Measurements from ENCODE around the gene FOSB.

FOSB gene

GRCh38 chr19:45437328-45437727 is 30.5 kb upstream of the FOSB start:
- no peak overlapping the region for H3K4me3 ChIP-seq (ENCODE audit: low read length)
- TF ChIP-seq EZH2phosphoT487 (IDR thresholded peaks at IDR 0.05; ENCODE audit: low read depth) = no peak
- TF ChIP-seq, protein P1, sequence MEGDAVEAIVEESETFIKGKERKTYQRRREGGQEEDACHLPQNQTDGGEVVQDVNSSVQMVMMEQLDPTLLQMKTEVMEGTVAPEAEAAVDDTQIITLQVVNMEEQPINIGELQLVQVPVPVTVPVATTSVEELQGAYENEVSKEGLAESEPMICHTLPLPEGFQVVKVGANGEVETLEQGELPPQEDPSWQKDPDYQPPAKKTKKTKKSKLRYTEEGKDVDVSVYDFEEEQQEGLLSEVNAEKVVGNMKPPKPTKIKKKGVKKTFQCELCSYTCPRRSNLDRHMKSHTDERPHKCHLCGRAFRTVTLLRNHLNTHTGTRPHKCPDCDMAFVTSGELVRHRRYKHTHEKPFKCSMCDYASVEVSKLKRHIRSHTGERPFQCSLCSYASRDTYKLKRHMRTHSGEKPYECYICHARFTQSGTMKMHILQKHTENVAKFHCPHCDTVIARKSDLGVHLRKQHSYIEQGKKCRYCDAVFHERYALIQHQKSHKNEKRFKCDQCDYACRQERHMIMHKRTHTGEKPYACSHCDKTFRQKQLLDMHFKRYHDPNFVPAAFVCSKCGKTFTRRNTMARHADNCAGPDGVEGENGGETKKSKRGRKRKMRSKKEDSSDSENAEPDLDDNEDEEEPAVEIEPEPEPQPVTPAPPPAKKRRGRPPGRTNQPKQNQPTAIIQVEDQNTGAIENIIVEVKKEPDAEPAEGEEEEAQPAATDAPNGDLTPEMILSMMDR (IDR thresholded peaks at IDR 0.05; ENCODE audit: low read depth, low read length) = no peak
- no peaks in the 10 kb centered on the region for H3K9me3 ChIP-seq (ENCODE audit: insufficient read depth, low read length)
- H4K20me1 ChIP-seq (ENCODE audit: insufficient read depth, low read length) = no peaks in the 10 kb centered on the region
- H3K4me1 ChIP-seq (ENCODE audit: low read length) = peaks cover 10% of the 10 kb centered on the region
- H3K4me2 ChIP-seq (ENCODE audit: low read length) = no peak overlapping the region
- no peak overlapping the region for H3K9ac ChIP-seq (ENCODE audit: low read length)
- no peak overlapping the region for H3K27ac ChIP-seq (ENCODE audit: low read length)
- H3K79me2 ChIP-seq (ENCODE audit: low read length) = no peaks in the 10 kb centered on the region
- H3K36me3 ChIP-seq (replicated peaks; ENCODE audit: low read depth, low read length) = no peaks in the 10 kb centered on the region
- no peaks in the 10 kb centered on the region for H3K27me3 ChIP-seq (ENCODE audit: low read depth, low read length)
- no peak overlapping the region for H2AFZ ChIP-seq (ENCODE audit: low read depth, low read length)

DNA sequence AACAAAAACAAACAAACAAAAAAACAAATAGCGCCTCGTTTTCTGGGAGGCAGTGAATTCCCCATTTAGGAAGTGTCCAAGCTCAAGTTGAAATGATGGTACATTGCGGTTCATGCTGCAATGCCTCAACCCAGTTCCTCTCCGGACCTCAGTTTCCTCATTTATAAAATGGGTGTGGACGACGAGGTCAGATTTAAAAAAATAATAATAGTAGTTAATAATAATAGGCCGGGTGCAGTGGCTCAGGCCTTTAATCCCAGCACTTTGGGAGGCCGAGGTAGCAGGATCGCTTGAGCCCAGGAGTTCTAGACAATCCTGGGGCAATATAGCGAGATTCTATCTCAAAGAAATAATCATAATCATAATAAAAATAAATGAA is 28.6 kb upstream of the FOSB start:
- Histone ChIP-seq H3K9ac (ENCODE audit: low read length) (peak overlapping the region; percentile 83), H3K4me1 (ENCODE audit: low read length) (peaks cover 17% of the 10 kb centered on the region), H3K9me3 (ENCODE audit: insufficient read depth, low read length) (no peaks in the 10 kb centered on the region), H2AFZ (ENCODE audit: low read depth, low read length) (peak overlapping the region; percentile 31; the same call in 1 of the 2 replicates), H3K4me2 (ENCODE audit: low read length) (peak overlapping the region; percentile 81), H3K27ac (ENCODE audit: low read length) (no peak overlapping the region), H3K79me2 (ENCODE audit: low read length) (no peaks in the 10 kb centered on the region), H3K4me3 (ENCODE audit: low read length) (peak overlapping the region; percentile 83), H3K27me3 (ENCODE audit: low read depth, low read length) (no peaks in the 10 kb centered on the region), H4K20me1 (ENCODE audit: insufficient read depth, low read length) (no peaks in the 10 kb centered on the region), H3K36me3 (replicated peaks; ENCODE audit: low read depth, low read length) (no peaks in the 10 kb centered on the region)
- TF ChIP-seq, protein P1 (IDR thresholded peaks at IDR 0.05; ENCODE audit: low read depth, low read length) = no peak
- no peak for TF ChIP-seq EZH2phosphoT487 (IDR thresholded peaks at IDR 0.05; ENCODE audit: low read depth)

GRCh38 chr19:45439569-45440258 is 28.1 kb upstream of the FOSB start:
- Histone ChIP-seq H3K4me3 (ENCODE audit: low read length) (peak overlapping the region; percentile 83), H3K9me3 (ENCODE audit: insufficient read depth, low read length) (no peaks in the 10 kb centered on the region), H3K36me3 (replicated peaks; ENCODE audit: low read depth, low read length) (no peaks in the 10 kb centered on the region), H3K9ac (ENCODE audit: low read length) (peak overlapping the region; percentile 83), H3K27ac (ENCODE audit: low read length) (peak overlapping the region; percentile 61), H3K27me3 (ENCODE audit: low read depth, low read length) (no peaks in the 10 kb centered on the region), H3K4me2 (ENCODE audit: low read length) (peak overlapping the region; percentile 81), H4K20me1 (ENCODE audit: insufficient read depth, low read length) (no peaks in the 10 kb centered on the region), H3K79me2 (ENCODE audit: low read length) (no peaks in the 10 kb centered on the region), H3K4me1 (ENCODE audit: low read length) (peaks cover 18% of the 10 kb centered on the region), H2AFZ (ENCODE audit: low read depth, low read length) (peak overlapping the region; percentile 84; the same call in 1 of the 2 replicates)
- TF ChIP-seq, protein P1 (IDR thresholded peaks at IDR 0.05; ENCODE audit: low read depth, low read length) = peak; percentile 97
- no peak for TF ChIP-seq EZH2phosphoT487 (IDR thresholded peaks at IDR 0.05; ENCODE audit: low read depth)

- Histone ChIP-seq H3K9ac (ENCODE audit: low read length) (peak overlapping the region; percentile 83), H3K27ac (ENCODE audit: low read length) (peak overlapping the region; percentile 61), H3K36me3 (replicated peaks; ENCODE audit: low read depth, low read length) (no peaks in the 10 kb centered on the region), H3K4me3 (ENCODE audit: low read length) (peak overlapping the region; percentile 83), H3K4me2 (ENCODE audit: low read length) (peak overlapping the region; percentile 81), H2AFZ (ENCODE audit: low read depth, low read length) (peak overlapping the region; percentile 84; the same call in 1 of the 2 replicates), H3K9me3 (ENCODE audit: insufficient read depth, low read length) (no peaks in the 10 kb centered on the region), H3K27me3 (ENCODE audit: low read depth, low read length) (no peaks in the 10 kb centered on the region), H3K79me2 (ENCODE audit: low read length) (no peaks in the 10 kb centered on the region), H4K20me1 (ENCODE audit: insufficient read depth, low read length) (no peaks in the 10 kb centered on the region), H3K4me1 (ENCODE audit: low read length) (peaks cover 22% of the 10 kb centered on the region)
- TF ChIP-seq EZH2phosphoT487 (IDR thresholded peaks at IDR 0.05; ENCODE audit: low read depth) = no peak
- TF ChIP-seq, protein P1 (IDR thresholded peaks at IDR 0.05; ENCODE audit: low read depth, low read length) = no peak
These were observed 27.5 kb upstream of the FOSB start for GRCh38 chr19:45440259-45440638.

Measured in OCI-LY3 (cell line).